ENCODE results near the gene G3BP1.

GRCh38 chr5:151856861-151857260 lies 85.1 kb downstream of the G3BP1 start:
- TF ChIP-seq POLR2A (IDR thresholded peaks at IDR 0.05) (no peak), CTCF (IDR thresholded peaks at IDR 0.05) (no peak)
